Ramos (cell line): ENCODE measurements around the gene GSTO2.

Experiments used
- in situ Hi-C: fragments of 300-500 bp; cut with MboI; formaldehyde crosslinking; loops from one replicate; pipeline ENCODE4 v1.14.3; 2022; ENCODE audit warnings: low sequenced_read_pairs; ENCODE audit not compliant: unreplicated experiment

The GSTO2 gene

DNA sequence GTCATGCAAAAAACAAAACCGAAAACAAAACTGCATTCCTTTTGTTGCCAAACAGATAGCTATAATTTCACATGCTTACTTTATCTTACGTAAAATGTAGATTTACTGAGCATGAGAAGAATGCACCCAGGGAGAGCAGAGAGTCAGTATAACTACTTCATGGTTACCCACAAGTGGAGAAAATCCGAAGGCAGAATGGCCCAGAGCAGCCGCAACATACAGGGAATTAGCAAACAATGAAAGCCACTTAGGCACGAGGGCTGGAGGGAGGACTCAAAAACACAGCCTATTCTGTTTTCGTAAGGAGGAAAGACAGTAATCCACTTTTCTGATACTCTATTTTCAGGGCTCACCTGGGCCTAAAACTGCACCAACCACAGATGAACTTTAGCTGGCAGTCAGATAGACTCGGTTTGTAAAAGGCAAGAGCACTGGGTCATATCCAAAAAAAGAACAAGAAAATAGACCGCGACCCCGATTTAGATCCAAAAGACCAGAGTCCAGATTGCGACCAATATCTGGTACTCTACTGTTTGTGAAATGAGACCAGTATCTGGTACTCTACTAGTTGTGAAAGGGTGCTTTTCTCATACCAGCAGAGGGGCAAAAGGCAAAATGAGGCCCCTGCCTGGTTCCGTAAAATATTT, 68.0 kb downstream of the GSTO2 start:
- in situ Hi-C loops: no loop called here

DNA sequence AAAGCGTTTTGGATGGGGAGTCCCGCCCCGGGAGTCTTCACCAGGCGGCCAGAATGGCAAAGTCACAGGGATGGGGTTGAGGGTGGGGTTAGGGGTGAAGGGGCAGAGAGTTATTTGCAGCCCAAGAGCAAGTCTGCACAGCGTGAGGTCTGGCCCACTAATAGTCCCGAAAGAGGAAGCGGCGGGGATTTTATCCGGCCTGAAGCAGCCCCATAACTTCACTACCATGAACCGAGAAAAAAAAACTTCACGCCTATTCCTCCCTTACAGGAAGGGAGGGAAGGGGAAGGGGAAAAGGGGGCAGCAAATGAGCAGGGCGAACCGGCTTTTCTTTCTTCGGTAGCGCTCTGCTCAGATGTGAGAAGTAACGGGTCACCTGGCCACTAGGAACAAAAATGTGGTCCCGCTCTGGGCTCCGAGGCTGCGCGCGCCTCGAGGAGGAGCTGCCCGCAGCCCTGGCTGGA, 68.6 kb downstream of the GSTO2 start:
- in situ Hi-C loops: no loop called here

DNA sequence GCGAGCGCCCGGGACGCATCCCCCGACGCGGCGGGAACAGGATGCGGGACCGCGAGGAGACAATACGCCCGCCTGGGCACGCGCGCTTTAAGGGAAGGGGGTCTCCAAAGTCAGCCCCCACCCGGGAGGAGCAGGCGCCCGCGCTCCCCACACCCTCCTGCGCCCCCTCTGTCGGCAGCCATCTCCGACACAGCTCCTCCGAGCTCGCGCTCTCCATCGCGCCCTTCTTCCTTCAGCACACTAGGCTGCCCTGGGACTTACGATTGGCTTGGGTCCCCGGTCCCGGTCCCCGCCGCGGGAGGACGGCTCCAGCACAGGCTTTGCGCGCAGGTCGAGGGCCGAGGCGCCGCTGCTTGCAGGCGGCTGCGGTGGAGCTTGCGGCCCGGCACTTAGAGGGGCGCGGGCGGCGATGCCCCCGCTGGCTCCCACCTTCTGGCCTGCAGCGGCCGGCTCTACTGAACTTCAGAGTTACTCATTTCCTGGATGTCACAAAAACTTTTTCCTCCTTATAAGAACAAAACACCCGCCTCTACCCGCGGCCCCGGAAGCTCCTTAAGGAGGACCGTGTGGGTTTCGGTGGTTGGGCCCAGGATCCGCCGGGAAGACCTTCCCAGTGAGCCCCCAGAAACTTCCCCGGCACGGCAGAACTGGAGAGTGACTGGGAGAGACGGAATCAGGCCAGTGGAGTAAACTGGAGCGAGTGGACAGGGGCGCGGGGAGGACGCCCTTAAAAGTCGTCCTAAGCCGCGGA, 69.2 kb downstream of the GSTO2 start, which contains the start of gene ITPRIP:
Gene ITPRIP (minus strand): TSS at position 481 of the 751 bp plus-strand sequence. CDS start 22,414 bp downstream, outside the sequence.
- in situ Hi-C loops: no loop called here

DNA sequence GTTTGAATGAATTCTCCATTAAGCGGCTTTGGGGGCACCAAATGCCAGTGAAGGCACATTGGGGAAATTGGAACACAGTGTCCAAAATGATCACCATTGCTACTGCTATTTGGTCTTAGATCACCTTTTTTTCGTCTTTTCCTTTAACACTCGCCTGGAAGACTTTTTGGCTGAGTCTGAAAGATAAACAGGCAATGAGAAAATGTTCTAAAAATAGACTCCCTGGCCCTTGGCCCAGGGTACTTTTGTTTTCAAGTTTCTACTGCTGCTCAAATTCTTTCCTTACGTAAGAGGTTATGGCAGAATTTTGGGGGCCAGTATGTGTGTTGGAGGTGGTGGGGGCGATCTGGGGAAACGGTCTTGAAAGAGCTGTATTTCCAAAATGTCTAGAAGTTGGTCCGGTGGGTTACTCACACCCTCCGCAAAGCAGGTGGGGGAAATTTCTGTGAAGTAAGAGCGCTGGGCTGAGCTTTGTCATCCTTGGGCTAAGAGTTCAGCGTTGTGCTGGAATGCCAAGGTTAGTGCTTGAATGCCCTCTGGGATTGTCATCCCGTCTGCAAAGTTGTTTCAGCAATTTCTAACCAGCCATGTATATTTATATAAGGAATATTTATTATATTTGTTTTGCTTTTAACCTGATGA, 70.6 kb downstream of the GSTO2 start:
- in situ Hi-C loops: loop anchor here (10.0 kb wide), 1 partner anchor 45 kb away; no protein-coding TSS in a partner anchor

DNA sequence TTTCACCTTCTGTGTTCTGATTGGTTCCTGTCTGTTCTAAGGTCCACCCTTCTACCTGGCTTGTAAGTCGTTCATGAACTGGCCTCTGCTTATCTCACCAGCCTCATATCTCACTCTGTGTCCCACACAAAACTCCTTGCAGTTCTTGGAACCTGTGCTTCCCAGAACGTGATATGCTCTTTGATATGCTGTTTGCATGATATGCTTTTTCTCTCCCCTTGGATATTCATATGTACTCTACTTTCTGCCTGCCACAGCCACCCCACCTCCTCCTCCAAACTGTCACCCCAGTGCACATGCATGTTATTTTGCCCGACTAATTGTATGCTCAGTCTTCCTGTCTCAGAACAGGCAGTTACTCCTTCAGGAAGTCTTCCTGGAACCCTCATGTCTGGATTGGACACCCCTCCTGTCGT, 71.1 kb downstream of the GSTO2 start:
- in situ Hi-C loops: loop anchor here (10.0 kb wide), 1 partner anchor 45 kb away; no protein-coding TSS in a partner anchor

DNA sequence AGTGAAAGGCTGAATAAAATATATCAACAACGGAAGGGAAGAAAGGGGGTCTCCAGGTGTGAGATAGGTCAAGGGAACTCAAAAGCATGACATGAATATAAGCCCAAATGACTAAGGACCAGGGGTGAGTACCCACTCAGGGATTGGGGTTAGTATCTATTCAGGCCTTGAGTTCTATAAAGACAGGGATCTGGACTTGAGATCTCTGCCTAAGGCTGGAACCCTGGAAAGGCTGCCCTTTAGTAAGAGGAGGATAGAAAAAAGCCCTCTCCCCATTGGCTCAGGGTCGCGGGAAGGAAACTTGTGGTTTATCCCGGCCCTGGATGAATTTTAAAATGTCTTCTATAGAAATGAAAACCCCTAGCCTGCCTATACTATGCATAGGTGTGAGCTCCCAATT, 71.7 kb downstream of the GSTO2 start:
- in situ Hi-C loops: loop anchor here (10.0 kb wide), 1 partner anchor 46 kb away; no protein-coding TSS in a partner anchor

DNA sequence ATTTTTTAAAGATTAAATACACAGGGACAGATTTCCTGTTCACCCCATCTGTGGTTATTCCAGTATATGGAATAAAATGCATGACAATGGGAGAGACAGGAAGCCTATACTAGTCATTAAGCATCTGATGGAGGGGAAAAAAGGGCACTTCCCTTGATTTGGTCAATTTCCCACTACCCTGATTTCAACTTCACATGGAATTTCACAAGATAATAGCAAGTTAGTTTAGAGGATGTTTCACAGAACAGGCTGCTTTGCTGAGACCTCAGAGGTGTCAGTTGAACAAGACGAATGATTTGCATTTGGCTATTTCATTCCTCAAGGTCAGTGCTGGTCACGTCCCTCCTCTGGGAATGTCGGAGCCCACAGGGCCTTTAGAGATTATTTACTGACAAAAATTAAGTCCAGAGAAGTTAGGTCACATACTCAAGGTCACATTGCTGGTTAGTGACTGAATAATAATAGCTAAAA, 74.0 kb downstream of the GSTO2 start:
- in situ Hi-C loops: loop anchor here (10.0 kb wide), 1 partner anchor 48 kb away; no protein-coding TSS in a partner anchor

DNA sequence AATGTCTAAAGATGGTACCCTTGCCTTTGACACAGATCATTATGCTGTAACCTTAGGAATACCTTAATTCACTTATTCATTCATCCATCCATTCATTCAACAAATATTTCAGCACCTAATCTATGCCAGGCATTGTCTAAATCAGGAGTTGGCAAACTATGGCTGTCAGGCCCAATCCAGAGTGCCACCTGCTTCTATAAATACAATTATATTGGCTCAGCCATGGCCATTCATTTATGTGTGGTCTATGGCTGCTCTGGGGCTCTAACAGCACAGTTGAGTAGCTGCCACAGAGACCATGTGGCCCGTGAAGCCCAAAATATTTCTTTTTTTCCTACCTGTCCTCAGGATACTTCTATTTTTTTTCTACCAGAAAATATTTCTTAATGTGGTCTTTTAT, 75.2 kb downstream of the GSTO2 start:
- in situ Hi-C loops: loop anchor here (10.0 kb wide), 1 partner anchor 49 kb away; no protein-coding TSS in a partner anchor

DNA sequence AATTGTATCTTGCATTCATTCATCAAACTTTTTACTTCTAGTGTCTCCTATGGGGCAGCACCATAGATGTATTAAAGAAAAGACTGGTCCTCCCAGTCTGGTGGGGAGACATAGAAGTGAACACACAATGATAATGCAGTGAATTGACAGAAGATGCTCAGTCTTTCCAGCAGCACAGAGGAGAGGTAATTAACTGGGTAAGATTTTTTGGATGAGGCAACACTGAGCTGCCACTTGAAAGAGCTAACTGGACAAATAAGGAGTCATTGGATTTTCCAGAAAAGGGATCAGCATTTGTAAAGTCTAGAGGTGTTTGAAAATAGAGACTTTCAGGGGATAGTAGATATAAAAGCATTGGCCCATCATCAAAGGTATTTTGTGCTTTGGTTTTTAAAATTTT, 76.5 kb downstream of the GSTO2 start:
- in situ Hi-C loops: loop anchor here (10.0 kb wide), 1 partner anchor 51 kb away; no protein-coding TSS in a partner anchor

DNA sequence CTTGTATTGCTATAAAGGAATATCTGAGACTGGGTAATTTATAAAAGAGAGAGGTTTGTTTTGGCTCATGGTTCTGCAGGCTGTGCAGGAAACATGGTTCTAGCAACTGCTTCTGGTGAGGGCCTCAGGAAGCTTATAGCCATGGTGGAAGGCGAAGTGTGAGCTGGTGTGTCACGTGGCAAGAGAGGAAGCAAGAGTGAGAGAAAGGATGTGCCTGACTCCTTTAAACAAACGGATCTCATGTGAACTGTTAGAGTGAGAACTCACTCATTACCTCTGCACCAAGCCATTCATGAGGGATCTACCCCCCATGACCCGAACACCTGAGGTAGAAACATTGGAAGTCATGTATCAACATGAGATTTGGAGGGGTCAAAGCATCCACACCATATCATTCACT, 77.0 kb downstream of the GSTO2 start:
- in situ Hi-C loops: loop anchor here (10.0 kb wide), 1 partner anchor 51 kb away; no protein-coding TSS in a partner anchor

DNA sequence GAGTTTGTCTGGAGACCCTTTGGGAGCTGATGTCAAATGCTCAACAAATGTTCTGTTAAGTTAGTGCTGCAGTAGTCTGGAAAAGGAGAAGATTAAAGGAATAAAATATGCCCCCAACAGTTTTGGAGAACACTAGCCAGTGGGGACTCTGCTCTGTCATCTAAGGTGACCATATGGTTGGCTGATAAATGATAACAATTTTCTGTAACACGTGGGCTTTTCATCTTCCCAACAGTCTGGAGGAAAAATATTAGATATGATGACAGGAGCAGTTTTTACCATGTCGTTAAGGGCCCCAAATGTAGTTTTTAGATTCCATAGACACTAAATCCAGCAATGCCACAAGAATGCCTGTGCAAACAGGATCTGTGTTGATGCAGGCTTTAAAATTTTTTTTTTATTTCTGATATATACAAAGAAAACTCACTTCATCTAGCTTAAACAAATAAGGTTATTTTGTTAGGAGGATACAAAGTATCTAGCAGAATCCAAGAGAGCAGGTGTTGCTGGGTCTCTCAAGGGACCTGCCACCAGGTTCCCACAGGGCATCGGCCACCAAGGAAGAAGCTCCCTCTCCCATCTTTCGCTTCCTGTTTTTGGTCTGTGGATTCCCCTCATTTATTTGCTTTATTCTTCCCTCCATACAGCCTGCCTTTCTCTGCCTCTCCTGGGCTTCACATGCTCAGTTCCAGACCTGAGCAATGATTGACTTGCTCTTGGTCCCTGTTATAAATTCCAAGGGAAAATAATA, 78.5 kb downstream of the GSTO2 start:
- in situ Hi-C loops: loop anchor here (10.0 kb wide), 1 partner anchor 53 kb away; no protein-coding TSS in a partner anchor

DNA sequence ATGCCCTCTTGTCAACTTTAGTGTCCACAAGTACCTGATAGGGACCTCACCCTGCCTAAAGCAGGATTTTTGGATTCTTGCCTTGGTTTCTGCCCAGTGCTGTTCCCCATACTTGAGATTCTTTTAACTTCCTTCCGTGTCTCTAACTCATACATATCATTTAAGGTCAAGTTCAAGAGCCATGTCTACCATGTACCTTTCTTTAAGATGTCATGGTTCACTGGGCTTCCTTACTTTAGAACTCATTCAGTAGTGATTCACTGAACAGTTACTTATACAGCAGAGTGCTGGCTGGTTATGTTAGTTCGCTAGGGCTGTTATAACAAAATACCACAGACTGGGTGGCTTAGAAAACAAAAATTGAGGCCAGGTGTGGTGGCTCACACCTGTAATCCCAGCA, 79.6 kb downstream of the GSTO2 start:
- in situ Hi-C loops: loop anchor here (10.0 kb wide), 1 partner anchor 54 kb away; no protein-coding TSS in a partner anchor

DNA sequence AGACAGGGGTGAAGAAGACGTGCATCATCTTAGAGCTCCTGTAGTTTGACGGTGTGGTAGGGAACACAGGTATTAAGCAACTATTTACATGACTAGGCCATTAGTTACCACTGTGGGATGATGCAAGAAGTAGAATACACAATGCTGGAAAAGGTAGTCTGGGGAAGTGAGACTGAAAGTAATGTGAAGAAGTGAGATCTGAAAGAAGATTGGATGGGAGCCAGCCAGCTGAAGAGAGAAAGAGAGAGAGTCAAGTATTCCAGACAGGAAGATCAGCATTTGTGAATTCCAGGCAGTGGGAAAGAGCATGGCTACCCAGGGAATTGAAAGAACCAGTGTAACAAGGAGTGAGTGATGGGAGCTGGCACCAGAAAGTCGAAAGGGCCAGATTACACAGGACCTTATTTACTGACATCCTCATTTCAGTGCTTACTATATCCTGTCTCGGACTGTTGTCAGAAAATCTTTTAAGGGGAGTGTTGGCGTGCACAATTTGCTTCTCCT, 80.7 kb downstream of the GSTO2 start:
- in situ Hi-C loops: loop anchor here (10.0 kb wide), 2 partner anchors 55 to 225 kb away; partner anchors contain the start of gene SFR1

DNA sequence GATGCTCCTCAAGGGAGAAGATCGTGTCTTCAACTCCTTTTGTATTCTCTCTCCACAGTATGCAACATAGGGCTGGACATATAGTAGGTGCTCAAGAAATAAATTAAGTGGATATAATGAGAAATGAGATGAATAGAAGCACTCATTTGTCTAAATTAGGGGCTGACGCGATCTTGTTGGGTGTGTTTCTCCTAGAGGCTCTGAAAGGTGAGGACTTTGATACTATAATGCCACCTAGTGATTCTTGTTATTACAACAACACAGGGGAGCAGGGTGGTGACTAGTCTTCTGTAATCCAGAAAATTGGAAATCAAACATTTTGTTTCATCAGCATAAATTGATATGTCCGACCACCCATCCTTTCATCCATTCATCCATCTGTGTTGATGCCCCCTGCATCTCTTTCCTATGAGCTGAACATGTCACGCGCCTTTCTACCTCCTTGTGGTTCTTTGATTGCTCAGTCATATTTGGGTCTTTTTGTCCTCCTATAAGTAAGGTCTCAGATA, 81.2 kb downstream of the GSTO2 start:
- in situ Hi-C loops: loop anchor here (10.0 kb wide), 1 partner anchor 225 kb away; the partner anchor contains the start of gene SFR1

DNA sequence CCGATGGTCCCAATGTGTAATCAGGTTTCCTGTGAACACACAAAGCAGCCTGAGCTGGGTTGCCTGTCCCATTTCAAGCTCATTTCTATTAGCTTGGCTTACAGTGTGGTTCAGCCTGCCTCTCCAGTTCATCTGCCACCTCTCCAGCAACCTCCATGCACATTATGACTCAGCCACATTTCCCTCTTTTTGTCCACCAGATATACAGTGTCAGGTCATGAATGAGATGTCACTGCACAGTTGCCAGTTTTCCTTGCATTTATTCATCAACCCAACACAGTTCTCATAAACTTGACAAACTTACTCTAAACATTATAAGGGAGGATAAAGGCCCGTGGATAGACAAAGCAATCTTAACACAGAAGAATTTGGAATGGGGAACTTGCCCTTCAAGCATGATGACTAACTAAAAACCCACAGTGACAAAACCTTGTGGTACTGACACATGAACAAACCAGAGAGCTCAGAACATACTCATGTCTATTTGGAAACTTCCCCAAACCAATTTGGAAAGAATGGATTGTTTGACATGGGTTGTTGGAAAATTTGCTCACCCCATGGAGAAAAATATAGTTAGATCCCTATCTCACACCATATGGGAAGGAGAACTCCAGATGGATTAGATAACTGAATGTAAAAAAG, 82.2 kb downstream of the GSTO2 start:
- in situ Hi-C loops: loop anchor here (10.0 kb wide), 1 partner anchor 226 kb away; the partner anchor contains the start of gene SFR1

DNA sequence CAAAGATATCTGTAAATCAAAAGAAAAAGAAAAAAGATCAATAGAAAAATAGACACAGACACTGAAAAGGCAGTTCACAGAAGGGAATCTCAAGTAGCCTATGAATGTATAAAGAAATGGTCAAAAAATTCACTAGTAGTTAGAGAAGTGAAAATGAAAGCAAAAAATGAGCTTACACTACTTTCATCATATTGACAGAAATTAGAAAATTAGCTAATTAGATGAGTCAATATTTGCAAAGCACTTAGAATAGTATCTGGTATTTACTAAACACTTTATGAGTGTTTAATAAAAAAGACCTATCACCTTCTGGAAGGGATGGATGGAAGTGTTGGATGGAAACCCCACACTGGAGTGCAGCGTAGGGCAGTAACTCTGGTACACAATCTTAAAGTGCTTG, 82.9 kb downstream of the GSTO2 start:
- in situ Hi-C loops: loop anchor here (10.0 kb wide), 1 partner anchor 227 kb away; the partner anchor contains the start of gene SFR1

DNA sequence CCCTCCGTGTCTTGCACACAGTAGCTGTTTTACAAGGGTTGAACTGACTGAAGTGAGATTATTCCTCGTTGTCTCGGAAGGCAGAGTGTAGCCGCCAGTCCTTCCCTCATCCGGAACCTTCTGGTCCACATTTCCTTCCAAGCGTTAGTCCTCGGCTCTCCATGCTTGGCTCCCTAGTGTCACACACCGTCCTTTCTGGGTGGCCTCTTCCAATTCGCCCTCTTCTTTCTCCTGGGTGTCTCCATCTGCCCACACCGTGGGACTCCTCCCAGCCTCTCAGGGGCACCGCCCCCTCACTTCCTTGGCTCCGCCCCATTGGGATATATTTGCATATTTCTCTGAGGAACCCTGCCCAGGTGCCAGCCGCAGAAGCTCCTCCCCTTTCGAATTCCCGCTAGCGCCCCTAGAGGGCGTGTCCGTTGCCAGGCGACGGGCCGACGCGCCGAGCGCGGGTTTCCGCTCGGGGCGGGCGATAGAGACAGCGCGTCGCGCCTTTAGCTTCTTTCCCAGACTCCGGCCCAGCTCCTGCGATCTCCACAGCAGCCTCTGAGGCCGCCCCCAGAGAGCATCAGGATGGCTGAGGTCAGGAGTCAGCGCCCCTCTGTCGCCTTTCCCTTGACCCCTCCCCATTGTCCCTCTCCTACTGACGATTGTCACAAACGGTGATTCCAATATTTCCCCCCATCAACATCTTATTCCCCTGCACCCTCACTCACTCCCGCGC, 84.5 kb downstream of the GSTO2 start, which contains the start of gene CFAP58:
Gene CFAP58 (plus strand): TSS at position 509 of the 724 bp plus-strand sequence. CDS start 65 bp downstream, at position 574.
- in situ Hi-C loops: loop anchor here (10.0 kb wide), 1 partner anchor 229 kb away; the partner anchor contains the start of gene SFR1
